ENCODE measurements around the gene FAM13A.

The FAM13A gene

GRCh38 chr4:88967883-88968331 is 89.1 kb downstream of the FAM13A start:
- H3K36me3 ChIP-seq: no peaks in the 10 kb centered on the region
- H3K9me3 ChIP-seq: no peaks in the 10 kb centered on the region
- H4K20me1 ChIP-seq: no peaks in the 10 kb centered on the region
- no peak overlapping the region for H3K9ac ChIP-seq
- no peaks in the 10 kb centered on the region for H3K27me3 ChIP-seq
- no peaks in the 10 kb centered on the region for H3K4me1 ChIP-seq
- H3K27ac ChIP-seq: no peak overlapping the region
- no peak for TF ChIP-seq Cebpa-rat (IDR thresholded peaks at IDR 0.05)
- no peak overlapping the region for H3K4me3 ChIP-seq
- no peak overlapping the region for H3K4me2 ChIP-seq

- Histone ChIP-seq H3K4me3 (no peak overlapping the region), H3K27me3 (no peaks in the 10 kb centered on the region), H3K9ac (no peak overlapping the region), H3K4me2 (no peak overlapping the region), H3K36me3 (no peaks in the 10 kb centered on the region), H3K9me3 (no peaks in the 10 kb centered on the region), H3K4me1 (no peaks in the 10 kb centered on the region), H4K20me1 (no peaks in the 10 kb centered on the region), H3K27ac (no peak overlapping the region)
- no peak for TF ChIP-seq Cebpa-rat (IDR thresholded peaks at IDR 0.05)
Observed at GRCh38 chr4:88965053-88965452, 91.9 kb downstream of the FAM13A start.

- Histone ChIP-seq H3K27me3 (no peaks in the 10 kb centered on the region), H3K4me3 (no peak overlapping the region), H3K27ac (no peak overlapping the region), H3K4me2 (no peak overlapping the region), H3K9me3 (no peaks in the 10 kb centered on the region), H3K4me1 (no peaks in the 10 kb centered on the region), H4K20me1 (no peaks in the 10 kb centered on the region), H3K9ac (no peak overlapping the region), H3K36me3 (no peaks in the 10 kb centered on the region)
- TF ChIP-seq Cebpa-rat (IDR thresholded peaks at IDR 0.05): no peak
Observed at GRCh38 chr4:88964450-88964849, 92.5 kb downstream of the FAM13A start.

GRCh38 chr4:88963817-88964216 is 93.2 kb downstream of the FAM13A start:
- Histone ChIP-seq H3K9me3 (no peaks in the 10 kb centered on the region), H3K4me1 (no peaks in the 10 kb centered on the region), H3K4me3 (no peak overlapping the region), H3K9ac (no peak overlapping the region), H4K20me1 (no peaks in the 10 kb centered on the region), H3K27ac (no peak overlapping the region), H3K36me3 (no peaks in the 10 kb centered on the region), H3K27me3 (no peaks in the 10 kb centered on the region), H3K4me2 (no peak overlapping the region)
- no peak for TF ChIP-seq Cebpa-rat (IDR thresholded peaks at IDR 0.05)

GRCh38 chr4:88962396-88962795 is 94.6 kb downstream of the FAM13A start:
- no peaks in the 10 kb centered on the region for H3K9me3 ChIP-seq
- H3K4me1 ChIP-seq: no peaks in the 10 kb centered on the region
- no peak overlapping the region for H3K4me3 ChIP-seq
- no peaks in the 10 kb centered on the region for H3K36me3 ChIP-seq
- no peak overlapping the region for H3K27ac ChIP-seq
- TF ChIP-seq Cebpa-rat (IDR thresholded peaks at IDR 0.05): no peak
- H3K9ac ChIP-seq: no peak overlapping the region
- no peak overlapping the region for H3K4me2 ChIP-seq
- no peaks in the 10 kb centered on the region for H3K27me3 ChIP-seq
- no peaks in the 10 kb centered on the region for H4K20me1 ChIP-seq

- no peak overlapping the region for H3K4me2 ChIP-seq
- no peaks in the 10 kb centered on the region for H3K27me3 ChIP-seq
- no peak overlapping the region for H3K9ac ChIP-seq
- no peak overlapping the region for H3K4me3 ChIP-seq
- no peaks in the 10 kb centered on the region for H3K9me3 ChIP-seq
- H3K27ac ChIP-seq: no peak overlapping the region
- H3K4me1 ChIP-seq: no peaks in the 10 kb centered on the region
- H4K20me1 ChIP-seq: no peaks in the 10 kb centered on the region
- no peak for TF ChIP-seq Cebpa-rat (IDR thresholded peaks at IDR 0.05)
- H3K36me3 ChIP-seq: no peaks in the 10 kb centered on the region
Observed at GRCh38 chr4:88960576-88960975, 96.4 kb downstream of the FAM13A start.

- Histone ChIP-seq H3K36me3 (no peaks in the 10 kb centered on the region), H3K4me3 (no peak overlapping the region), H3K4me1 (no peaks in the 10 kb centered on the region), H3K9me3 (no peaks in the 10 kb centered on the region), H3K27ac (no peak overlapping the region), H3K4me2 (no peak overlapping the region), H3K27me3 (no peaks in the 10 kb centered on the region), H4K20me1 (no peaks in the 10 kb centered on the region), H3K9ac (no peak overlapping the region)
- no peak for TF ChIP-seq Cebpa-rat (IDR thresholded peaks at IDR 0.05)
Observed at GRCh38 chr4:88958080-88958479, 98.9 kb downstream of the FAM13A start.

- H3K9me3 ChIP-seq: no peaks in the 10 kb centered on the region
- H3K4me1 ChIP-seq: no peaks in the 10 kb centered on the region
- H3K9ac ChIP-seq: no peak overlapping the region
- no peaks in the 10 kb centered on the region for H3K27me3 ChIP-seq
- no peak overlapping the region for H3K4me2 ChIP-seq
- no peaks in the 10 kb centered on the region for H3K36me3 ChIP-seq
- no peaks in the 10 kb centered on the region for H4K20me1 ChIP-seq
- TF ChIP-seq Cebpa-rat (IDR thresholded peaks at IDR 0.05): no peak
- H3K27ac ChIP-seq: no peak overlapping the region
- no peak overlapping the region for H3K4me3 ChIP-seq
Observed at GRCh38 chr4:88957570-88957969, 99.4 kb downstream of the FAM13A start.

- no peak overlapping the region for H3K4me2 ChIP-seq
- no peaks in the 10 kb centered on the region for H3K4me1 ChIP-seq
- no peak overlapping the region for H3K9ac ChIP-seq
- TF ChIP-seq Cebpa-rat (IDR thresholded peaks at IDR 0.05): no peak
- H3K27ac ChIP-seq: no peak overlapping the region
- no peaks in the 10 kb centered on the region for H3K9me3 ChIP-seq
- no peaks in the 10 kb centered on the region for H4K20me1 ChIP-seq
- H3K36me3 ChIP-seq: no peaks in the 10 kb centered on the region
- H3K27me3 ChIP-seq: no peaks in the 10 kb centered on the region
- no peak overlapping the region for H3K4me3 ChIP-seq
Observed at GRCh38 chr4:88955580-88956380, 101.2 kb downstream of the FAM13A start.

- Histone ChIP-seq H3K4me1 (no peaks in the 10 kb centered on the region), H3K27ac (no peak overlapping the region), H3K4me2 (no peak overlapping the region), H4K20me1 (no peaks in the 10 kb centered on the region), H3K4me3 (no peak overlapping the region), H3K27me3 (no peaks in the 10 kb centered on the region), H3K36me3 (no peaks in the 10 kb centered on the region), H3K9me3 (no peaks in the 10 kb centered on the region), H3K9ac (no peak overlapping the region)
- TF ChIP-seq Cebpa-rat (IDR thresholded peaks at IDR 0.05): no peak
Observed at GRCh38 chr4:88953400-88953799, 103.6 kb downstream of the FAM13A start.

All from BLaER1 (cell line).